Stomach smooth muscle (tissue), 2 donors: Measurements from ENCODE around the gene LAPTM5.

Experiments
- H3K27ac ChIP-seq: one replicate; pipeline ENCODE4 v1.7.0; 2013; ENCODE audit warnings: mild to moderate bottlenecking, low read length, inconsistent platforms
- H3K27me3 ChIP-seq, 2 donors: one replicate each; pipeline ENCODE4 v1.7.0; 2013; ENCODE audit warnings: low read length in 2 of 2; ENCODE audit not compliant: insufficient read depth in 2 of 2, control insufficient read depth in 1 of 2
- H3K36me3 ChIP-seq, 2 donors: one replicate each; pipeline ENCODE4 v1.7.0; 2013; ENCODE audit warnings: low read length in 2 of 2; ENCODE audit not compliant: control insufficient read depth in 2 of 2, insufficient read depth in 2 of 2
- H3K4me1 ChIP-seq: one replicate; pipeline ENCODE4 v1.7.0; 2013; ENCODE audit warnings: low read length; ENCODE audit not compliant: control insufficient read depth, insufficient read depth
- H3K4me3 ChIP-seq, 2 donors: one replicate each; pipeline ENCODE4 v1.7.0; 2013; ENCODE audit warnings: low read length in 2 of 2
- H3K9ac ChIP-seq, 2 donors: one replicate each; pipeline ENCODE4 v1.7.0; 2013; ENCODE audit warnings: low read length in 2 of 2, mild to moderate bottlenecking in 1 of 2
- H3K9me3 ChIP-seq, 2 donors: one replicate each; pipeline ENCODE4 v1.7.0; 2013; ENCODE audit warnings: low read length in 2 of 2; ENCODE audit not compliant: control insufficient read depth in 2 of 2
- donor health status: healthy.
- donor health status: Pancreatic carcinoma.

LAPTM5 gene

GRCh38 chr1:30778154-30778978, 20.8 kb upstream of the LAPTM5 start:
- Histone ChIP-seq H3K9ac (no peak overlapping the region), H3K36me3 (no peaks in the 10 kb centered on the region), H3K4me3 (no peak overlapping the region), H3K9me3 (no peaks in the 10 kb centered on the region), H3K4me1 (peaks cover 8% of the 10 kb centered on the region), H3K27ac (no peak overlapping the region), H3K27me3 (no peaks in the 10 kb centered on the region)

- Histone ChIP-seq H3K4me3 (no peak overlapping the region), H3K27ac (no peak overlapping the region), H3K4me1 (peaks cover 8% of the 10 kb centered on the region), H3K36me3 (no peaks in the 10 kb centered on the region), H3K27me3 (no peaks in the 10 kb centered on the region), H3K9ac (no peak overlapping the region), H3K9me3 (no peaks in the 10 kb centered on the region)
Observed at GRCh38 chr1:30777904-30778153, 20.3 kb upstream of the LAPTM5 start.

- H3K27ac ChIP-seq, result no peak overlapping the region
- H3K36me3 ChIP-seq, result no peaks in the 10 kb centered on the region
- no peak overlapping the region for H3K9ac ChIP-seq
- no peak overlapping the region for H3K4me3 ChIP-seq
- no peaks in the 10 kb centered on the region for H3K9me3 ChIP-seq
- peaks cover 2% of the 10 kb centered on the region for H3K4me1 ChIP-seq
- H3K27me3 ChIP-seq, result no peaks in the 10 kb centered on the region
Observed at GRCh38 chr1:30777060-30777903, 19.7 kb upstream of the LAPTM5 start.

- Histone ChIP-seq H3K27ac (no peak overlapping the region), H3K4me3 (no peak overlapping the region), H3K27me3 (no peaks in the 10 kb centered on the region), H3K4me1 (no peaks in the 10 kb centered on the region), H3K36me3 (no peaks in the 10 kb centered on the region), H3K9ac (no peak overlapping the region), H3K9me3 (no peaks in the 10 kb centered on the region)
Observed at GRCh38 chr1:30776097-30777059, 18.8 kb upstream of the LAPTM5 start.

- no peaks in the 10 kb centered on the region for H3K27me3 ChIP-seq
- no peak overlapping the region for H3K4me3 ChIP-seq
- no peaks in the 10 kb centered on the region for H3K4me1 ChIP-seq
- H3K9me3 ChIP-seq, result no peaks in the 10 kb centered on the region
- no peak overlapping the region for H3K27ac ChIP-seq
- H3K9ac ChIP-seq, result no peak overlapping the region
- no peaks in the 10 kb centered on the region for H3K36me3 ChIP-seq
Observed at GRCh38 chr1:30775433-30775975, 17.9 kb upstream of the LAPTM5 start.

- Histone ChIP-seq H3K36me3 (no peaks in the 10 kb centered on the region), H3K9me3 (no peaks in the 10 kb centered on the region), H3K4me1 (no peaks in the 10 kb centered on the region), H3K4me3 (no peak overlapping the region), H3K27me3 (no peaks in the 10 kb centered on the region), H3K27ac (no peak overlapping the region), H3K9ac (no peak overlapping the region)
Observed at GRCh38 chr1:30774550-30775432, 17.2 kb upstream of the LAPTM5 start.

- H3K4me1 ChIP-seq, result no peaks in the 10 kb centered on the region
- H3K9me3 ChIP-seq, result no peaks in the 10 kb centered on the region
- H3K27ac ChIP-seq, result no peak overlapping the region
- no peak overlapping the region for H3K4me3 ChIP-seq
- H3K36me3 ChIP-seq, result no peaks in the 10 kb centered on the region
- H3K27me3 ChIP-seq, result no peaks in the 10 kb centered on the region
- no peak overlapping the region for H3K9ac ChIP-seq
Observed at GRCh38 chr1:30773722-30774358, 16.3 kb upstream of the LAPTM5 start.

GRCh38 chr1:30771005-30771404, 13.4 kb upstream of the LAPTM5 start:
- H3K4me3 ChIP-seq, result no peak overlapping the region
- no peaks in the 10 kb centered on the region for H3K4me1 ChIP-seq
- H3K36me3 ChIP-seq, result no peaks in the 10 kb centered on the region
- no peak overlapping the region for H3K9ac ChIP-seq
- H3K27ac ChIP-seq, result no peak overlapping the region
- H3K9me3 ChIP-seq, result no peaks in the 10 kb centered on the region
- no peaks in the 10 kb centered on the region for H3K27me3 ChIP-seq

- no peaks in the 10 kb centered on the region for H3K36me3 ChIP-seq
- H3K9me3 ChIP-seq, result no peaks in the 10 kb centered on the region
- H3K9ac ChIP-seq, result no peak overlapping the region
- no peak overlapping the region for H3K27ac ChIP-seq
- H3K27me3 ChIP-seq, result no peaks in the 10 kb centered on the region
- H3K4me3 ChIP-seq, result no peak overlapping the region
- no peaks in the 10 kb centered on the region for H3K4me1 ChIP-seq
Observed at GRCh38 chr1:30770150-30770549, 12.6 kb upstream of the LAPTM5 start.
